ENCODE data around the gene GPC6.
A peak's percentile ranks its signal among the peaks of the same experiment; 100 is the strongest.

The GPC6 gene

GRCh38 chr13:94177041-94177440 lies 950.4 kb downstream of the GPC6 start:
- H3K4me3 ChIP-seq (ENCODE audit: control insufficient read depth in 1 of 7, extremely low read depth in 1 of 7, insufficient read depth in 4 of 7, low read depth in 2 of 7, low read length in 6 of 7): no peak overlapping the region
- WGBS (ENCODE audit: insufficient coverage): no CpG with 5 or more reads among the region's 2 CpGs
- ChIA-PET CTCF (interaction anchor here (2.1 kb wide), 1 partner anchor 15 kb away, joined by 5 read pairs; no protein-coding TSS in a partner anchor), POLR2A (no interaction called here)
- no peaks in the 10 kb centered on the region for H3K27me3 ChIP-seq (replicated peaks in 2 of 5; ENCODE audit: control insufficient read depth in 4 of 5, insufficient read depth in 5 of 5, low read length in 4 of 5)
- H3K9me3 ChIP-seq (ENCODE audit: control extremely low read depth in 1 of 5, control insufficient read depth in 4 of 5, insufficient read depth in 2 of 5, low read depth in 1 of 5, low read length in 4 of 5): no peaks in the 10 kb centered on the region
- H3K27ac ChIP-seq (ENCODE audit: insufficient read depth in 1 of 2, low read depth in 1 of 2, low read length in 2 of 2, poor library complexity in 1 of 2, severe bottlenecking in 2 of 2): no peak overlapping the region
- H3K4me1 ChIP-seq (ENCODE audit: control extremely low read depth in 1 of 4, control insufficient read depth in 4 of 4, insufficient read depth in 4 of 4, low read length in 3 of 4): peaks cover 16 to 26% (median 19%) of the 10 kb centered on the region in 4 experiments
- DNase-seq: no peak
- no peaks in the 10 kb centered on the region for H3K36me3 ChIP-seq (ENCODE audit: control insufficient read depth in 4 of 4, insufficient read depth in 4 of 4, low read length in 3 of 4)

GRCh38 chr13:94178625-94179244 lies 952.1 kb downstream of the GPC6 start:
- peak in 2 of 3 donors; percentile 51 to 57 for DNase-seq
- no peaks in the 10 kb centered on the region for H3K9me3 ChIP-seq (ENCODE audit: control extremely low read depth in 1 of 5, control insufficient read depth in 4 of 5, insufficient read depth in 2 of 5, low read depth in 1 of 5, low read length in 4 of 5)
- H3K27ac ChIP-seq (ENCODE audit: insufficient read depth in 1 of 2, low read depth in 1 of 2, low read length in 2 of 2, poor library complexity in 1 of 2, severe bottlenecking in 2 of 2): no peak overlapping the region
- no peaks in the 10 kb centered on the region for H3K27me3 ChIP-seq (replicated peaks in 2 of 5; ENCODE audit: control insufficient read depth in 4 of 5, insufficient read depth in 5 of 5, low read length in 4 of 5)
- WGBS (ENCODE audit: insufficient coverage): 4% methylated on average over 4 of the region's 5 CpGs
- POLR2A ChIA-PET: no interaction called here
- CTCF ChIA-PET: interaction anchor here (1.4 kb wide), 1 partner anchor 13 kb away, joined by 3 read pairs; no protein-coding TSS in a partner anchor
- peaks cover 21 to 34% (median 26%) of the 10 kb centered on the region in 4 experiments for H3K4me1 ChIP-seq (ENCODE audit: control extremely low read depth in 1 of 4, control insufficient read depth in 4 of 4, insufficient read depth in 4 of 4, low read length in 3 of 4)
- no peak overlapping the region for H3K4me3 ChIP-seq (ENCODE audit: control insufficient read depth in 1 of 7, extremely low read depth in 1 of 7, insufficient read depth in 4 of 7, low read depth in 2 of 7, low read length in 6 of 7)
- no peaks in the 10 kb centered on the region for H3K36me3 ChIP-seq (ENCODE audit: control insufficient read depth in 4 of 4, insufficient read depth in 4 of 4, low read length in 3 of 4)

- Histone ChIP-seq H3K9me3 (ENCODE audit: control extremely low read depth in 1 of 5, control insufficient read depth in 4 of 5, insufficient read depth in 2 of 5, low read depth in 1 of 5, low read length in 4 of 5) (no peaks in the 10 kb centered on the region), H3K27me3 (replicated peaks in 2 of 5; ENCODE audit: control insufficient read depth in 4 of 5, insufficient read depth in 5 of 5, low read length in 4 of 5) (no peaks in the 10 kb centered on the region), H3K4me1 (ENCODE audit: control extremely low read depth in 1 of 4, control insufficient read depth in 4 of 4, insufficient read depth in 4 of 4, low read length in 3 of 4) (peaks cover 16 to 29% (median 20%) of the 10 kb centered on the region in 4 experiments), H3K4me3 (ENCODE audit: control insufficient read depth in 1 of 7, extremely low read depth in 1 of 7, insufficient read depth in 4 of 7, low read depth in 2 of 7, low read length in 6 of 7) (peak overlapping the region in 1 of 7 experiments; percentile 36), H3K36me3 (ENCODE audit: control insufficient read depth in 4 of 4, insufficient read depth in 4 of 4, low read length in 3 of 4) (no peaks in the 10 kb centered on the region), H3K27ac (ENCODE audit: insufficient read depth in 1 of 2, low read depth in 1 of 2, low read length in 2 of 2, poor library complexity in 1 of 2, severe bottlenecking in 2 of 2) (peak overlapping the region in 1 of 2 experiments; percentile 50)
- no peak for DNase-seq
- POLR2A ChIA-PET: no interaction called here
- WGBS (ENCODE audit: insufficient coverage): 60% methylated on average over 1 of the region's 1 CpG
- CTCF ChIA-PET: interaction anchor here (1.1 to 1.3 kb wide), 2 partner anchors 180 to 182 kb away, joined by 3 read pairs; no protein-coding TSS in a partner anchor
Measured at GRCh38 chr13:94181461-94182107, 955.0 kb downstream of the GPC6 start.

- peak; percentile 57 to 92 (median 89) for DNase-seq
- Histone ChIP-seq H3K4me1 (ENCODE audit: control extremely low read depth in 1 of 4, control insufficient read depth in 4 of 4, insufficient read depth in 4 of 4, low read length in 3 of 4) (peaks cover 10 to 23% (median 17%) of the 10 kb centered on the region in 4 experiments), H3K27ac (ENCODE audit: insufficient read depth in 1 of 2, low read depth in 1 of 2, low read length in 2 of 2, poor library complexity in 1 of 2, severe bottlenecking in 2 of 2) (peak overlapping the region in 1 of 2 experiments; percentile 50), H3K9me3 (ENCODE audit: control extremely low read depth in 1 of 5, control insufficient read depth in 4 of 5, insufficient read depth in 2 of 5, low read depth in 1 of 5, low read length in 4 of 5) (no peaks in the 10 kb centered on the region), H3K27me3 (replicated peaks in 2 of 5; ENCODE audit: control insufficient read depth in 4 of 5, insufficient read depth in 5 of 5, low read length in 4 of 5) (no peaks in the 10 kb centered on the region), H3K4me3 (ENCODE audit: control insufficient read depth in 1 of 7, extremely low read depth in 1 of 7, insufficient read depth in 4 of 7, low read depth in 2 of 7, low read length in 6 of 7) (peak overlapping the region in 2 of 7 experiments; percentile 4 to 36), H3K36me3 (ENCODE audit: control insufficient read depth in 4 of 4, insufficient read depth in 4 of 4, low read length in 3 of 4) (no peaks in the 10 kb centered on the region)
- CTCF ChIA-PET: interaction anchor here (1.3 kb wide), 1 partner anchor 179 kb away, joined by 3 read pairs; no protein-coding TSS in a partner anchor
- POLR2A ChIA-PET: interaction anchor here (0.6 kb wide), 1 partner anchor 36 kb away, joined by 3 read pairs; no protein-coding TSS in a partner anchor
Measured at GRCh38 chr13:94182185-94182761, 955.7 kb downstream of the GPC6 start.

- WGBS (ENCODE audit: insufficient coverage): no CpG with 5 or more reads among the region's 3 CpGs
- no peak overlapping the region for H3K27ac ChIP-seq (ENCODE audit: insufficient read depth in 1 of 2, low read depth in 1 of 2, low read length in 2 of 2, poor library complexity in 1 of 2, severe bottlenecking in 2 of 2)
- no peaks in the 10 kb centered on the region for H3K36me3 ChIP-seq (ENCODE audit: control insufficient read depth in 4 of 4, insufficient read depth in 4 of 4, low read length in 3 of 4)
- H3K4me1 ChIP-seq (ENCODE audit: control extremely low read depth in 1 of 4, control insufficient read depth in 4 of 4, insufficient read depth in 4 of 4, low read length in 3 of 4): peaks cover 8 to 15% (median 13%) of the 10 kb centered on the region in 4 experiments
- DNase-seq: no peak
- CTCF ChIA-PET: no interaction called here
- no peaks in the 10 kb centered on the region for H3K9me3 ChIP-seq (ENCODE audit: control extremely low read depth in 1 of 5, control insufficient read depth in 4 of 5, insufficient read depth in 2 of 5, low read depth in 1 of 5, low read length in 4 of 5)
- POLR2A ChIA-PET: no interaction called here
- no peak overlapping the region for H3K4me3 ChIP-seq (ENCODE audit: control insufficient read depth in 1 of 7, extremely low read depth in 1 of 7, insufficient read depth in 4 of 7, low read depth in 2 of 7, low read length in 6 of 7)
- no peaks in the 10 kb centered on the region for H3K27me3 ChIP-seq (replicated peaks in 2 of 5; ENCODE audit: control insufficient read depth in 4 of 5, insufficient read depth in 5 of 5, low read length in 4 of 5)
Measured at GRCh38 chr13:94186470-94186869, 959.9 kb downstream of the GPC6 start.

- no peak overlapping the region for H3K27ac ChIP-seq (ENCODE audit: insufficient read depth in 1 of 2, low read depth in 1 of 2, low read length in 2 of 2, poor library complexity in 1 of 2, severe bottlenecking in 2 of 2)
- WGBS (ENCODE audit: insufficient coverage): 94% methylated on average over 2 of the region's 5 CpGs
Measured at GRCh38 chr13:94188201-94188854, 961.7 kb downstream of the GPC6 start.

More at GRCh38 chr13:94188201-94188854, 961.7 kb downstream of the GPC6 start:
- ChIA-PET CTCF (interaction anchor here (1.7 kb wide), 1 partner anchor 10 kb away, joined by 8 read pairs; no protein-coding TSS in a partner anchor), POLR2A (no interaction called here)
- DNase-seq: no peak
- no peaks in the 10 kb centered on the region for H3K27me3 ChIP-seq (replicated peaks in 2 of 5; ENCODE audit: control insufficient read depth in 4 of 5, insufficient read depth in 5 of 5, low read length in 4 of 5)
- H3K4me1 ChIP-seq (ENCODE audit: control extremely low read depth in 1 of 4, control insufficient read depth in 4 of 4, insufficient read depth in 4 of 4, low read length in 3 of 4): peaks cover 0 to 2% (median 0%) of the 10 kb centered on the region in 4 experiments
- no peaks in the 10 kb centered on the region for H3K36me3 ChIP-seq (ENCODE audit: control insufficient read depth in 4 of 4, insufficient read depth in 4 of 4, low read length in 3 of 4)
- H3K9me3 ChIP-seq (ENCODE audit: control extremely low read depth in 1 of 5, control insufficient read depth in 4 of 5, insufficient read depth in 2 of 5, low read depth in 1 of 5, low read length in 4 of 5): no peaks in the 10 kb centered on the region
- no peak overlapping the region for H3K4me3 ChIP-seq (ENCODE audit: control insufficient read depth in 1 of 7, extremely low read depth in 1 of 7, insufficient read depth in 4 of 7, low read depth in 2 of 7, low read length in 6 of 7)

Measured in common myeloid progenitor, CD34-positive (primary cell).